NCI-H2081 treated with DMSO at 0.1 percent for 48 hours (cell line): Measurements from ENCODE around the gene MRGPRF.

Experiments used
- DNase-seq: peaks from one replicate; lab custom pipeline; 2025; lab: John Stamatoyannopoulos, UW

The MRGPRF gene

GRCh38 chr11:68963779-68964178 is 49.3 kb downstream of the MRGPRF start:
- DNase-seq, result no peak

- no peak for DNase-seq
Measured at GRCh38 chr11:68962527-68963250, 50.4 kb downstream of the MRGPRF start.

GRCh38 chr11:68961245-68961644 is 51.8 kb downstream of the MRGPRF start:
- DNase-seq, result no peak

- no peak for DNase-seq
Measured at GRCh38 chr11:68960294-68961071, 52.6 kb downstream of the MRGPRF start.

GRCh38 chr11:68959465-68960293 is 53.4 kb downstream of the MRGPRF start:
- DNase-seq, result no peak

- no peak for DNase-seq
Measured at GRCh38 chr11:68958211-68958610, 54.8 kb downstream of the MRGPRF start.

GRCh38 chr11:68956547-68957254 is 56.3 kb downstream of the MRGPRF start:
- DNase-seq, result no peak

GRCh38 chr11:68956142-68956541 is 56.9 kb downstream of the MRGPRF start:
- no peak for DNase-seq

GRCh38 chr11:68955607-68955958 is 57.5 kb downstream of the MRGPRF start:
- no peak for DNase-seq

GRCh38 chr11:68954836-68955606 is 58.0 kb downstream of the MRGPRF start:
- no peak for DNase-seq
